DMS79 (cell line): ENCODE measurements around the gene MTHFS.
"Not testable (repeated sequence)": the region's sequence is repeated elsewhere in the genome, so short reads cannot be mapped to it uniquely, and the experiment has no call there.

Experiments used
- DNase-seq: peaks from one replicate; lab custom pipeline; 2025; lab: John Stamatoyannopoulos, UW

The MTHFS gene

GRCh38 chr15:79915776-79916501, 19.1 kb upstream of the MTHFS start:
- not testable (repeated sequence) for DNase-seq

GRCh38 chr15:79914728-79915127, 17.9 kb upstream of the MTHFS start:
- DNase-seq = no peak

GRCh38 chr15:79909556-79910335, 12.9 kb upstream of the MTHFS start:
- not testable (repeated sequence) for DNase-seq

- DNase-seq = no peak
Observed at GRCh38 chr15:79904271-79904670, 7.5 kb upstream of the MTHFS start.

GRCh38 chr15:79903626-79904025, 6.8 kb upstream of the MTHFS start:
- no peak for DNase-seq

- DNase-seq = no peak
Observed at GRCh38 chr15:79903144-79903543, 6.3 kb upstream of the MTHFS start.

GRCh38 chr15:79901958-79902357, 5.1 kb upstream of the MTHFS start:
- DNase-seq = no peak

- not testable (repeated sequence) for DNase-seq
Observed at GRCh38 chr15:79900818-79901378, 4.1 kb upstream of the MTHFS start.

GRCh38 chr15:79900087-79900486, 3.3 kb upstream of the MTHFS start:
- no peak for DNase-seq

- not testable (repeated sequence) for DNase-seq
Observed at GRCh38 chr15:79898786-79899185, 2.0 kb upstream of the MTHFS start.

GRCh38 chr15:79898369-79898768, 1.6 kb upstream of the MTHFS start:
- DNase-seq = no peak

- DNase-seq = no peak
Observed at GRCh38 chr15:79897701-79898113, 893 bp upstream of the MTHFS start.

- DNase-seq = no peak
Observed at GRCh38 chr15:79897380-79897678, 515 bp upstream of the MTHFS start.

GRCh38 chr15:79896131-79896633, 632 bp downstream of the MTHFS start:
- no peak for DNase-seq

GRCh38 chr15:79887054-79887930, 9.5 kb downstream of the MTHFS start:
- DNase-seq = no peak

- no peak for DNase-seq
Observed at GRCh38 chr15:79886124-79886523, 10.7 kb downstream of the MTHFS start.

GRCh38 chr15:79884204-79884596, 12.6 kb downstream of the MTHFS start:
- DNase-seq = no peak

- DNase-seq = no peak
Observed at GRCh38 chr15:79883579-79884203, 13.1 kb downstream of the MTHFS start.

- no peak for DNase-seq
Observed at GRCh38 chr15:79881668-79882067, 15.1 kb downstream of the MTHFS start.

GRCh38 chr15:79881254-79881653, 15.6 kb downstream of the MTHFS start:
- DNase-seq = no peak

- no peak for DNase-seq
Observed at GRCh38 chr15:79878078-79878705, 18.6 kb downstream of the MTHFS start.
